Ramos (cell line): ENCODE measurements around the gene CDK15.

Source experiments
- in situ Hi-C: fragments of 300-500 bp; cut with MboI; formaldehyde crosslinking; loops from one replicate; pipeline ENCODE4 v1.14.3; 2022; ENCODE audit warnings: low sequenced_read_pairs; ENCODE audit not compliant: unreplicated experiment

The CDK15 gene

DNA sequence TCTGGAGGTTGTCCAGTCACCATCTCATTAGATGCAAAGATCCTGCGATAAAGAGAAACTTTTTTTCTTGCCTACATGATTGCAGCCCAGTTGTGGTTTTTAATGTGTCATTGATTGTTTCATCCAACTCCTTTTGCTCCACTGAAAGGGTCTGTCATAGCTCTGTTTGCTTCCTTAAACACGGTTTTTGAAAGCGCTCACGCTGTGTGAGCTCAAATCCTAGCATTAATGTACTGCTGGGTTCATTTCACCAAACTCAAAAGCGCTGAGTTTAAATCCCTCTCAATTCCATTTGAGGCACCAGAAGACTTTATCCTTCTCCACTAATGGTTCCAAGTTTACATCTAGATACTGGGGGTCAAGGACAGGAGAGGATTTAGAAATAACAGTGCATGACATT is 53.6 kb downstream of the CDK15 start:
- in situ Hi-C loops, result no loop called here

DNA sequence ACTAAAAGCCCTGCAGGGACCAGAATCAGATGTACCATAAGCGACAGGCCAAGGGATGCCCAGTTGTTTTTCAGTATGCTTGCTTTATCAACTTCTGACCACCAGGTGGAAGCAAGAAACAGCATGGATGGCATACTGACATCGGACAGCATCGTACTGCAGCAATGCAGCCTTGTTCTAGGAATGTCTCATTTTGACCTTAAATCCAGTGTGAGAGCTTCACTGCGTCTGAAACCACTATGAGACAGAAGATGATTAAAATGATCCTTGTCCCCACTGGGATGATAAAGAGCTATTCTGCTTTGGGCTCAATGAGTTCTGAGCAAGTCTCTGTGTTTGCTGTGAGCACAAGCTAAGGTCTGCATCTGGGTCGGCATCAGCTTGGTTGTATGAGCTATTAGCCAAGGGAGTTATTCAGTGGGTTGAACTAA is 54.3 kb downstream of the CDK15 start:
- in situ Hi-C loops, result no loop called here

DNA sequence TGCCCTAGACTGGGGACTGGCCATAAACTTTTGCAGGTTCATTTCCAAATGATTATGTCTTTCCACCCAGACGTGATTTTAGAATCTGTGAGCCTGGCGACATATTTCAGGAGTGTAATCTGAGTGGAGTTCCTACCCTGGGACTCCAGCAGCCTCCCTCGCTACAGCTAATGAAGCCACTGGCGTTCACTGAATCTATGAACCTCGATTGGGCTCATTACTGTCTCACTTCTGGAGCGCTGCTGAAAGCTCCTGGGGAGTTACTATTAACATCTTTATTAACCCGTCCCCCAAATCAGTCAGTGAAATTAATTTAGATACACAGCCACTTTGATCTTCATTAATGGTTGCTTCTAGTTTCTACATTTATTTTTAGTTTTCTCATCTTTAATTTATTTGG is 56.5 kb downstream of the CDK15 start:
- in situ Hi-C loops, result no loop called here

DNA sequence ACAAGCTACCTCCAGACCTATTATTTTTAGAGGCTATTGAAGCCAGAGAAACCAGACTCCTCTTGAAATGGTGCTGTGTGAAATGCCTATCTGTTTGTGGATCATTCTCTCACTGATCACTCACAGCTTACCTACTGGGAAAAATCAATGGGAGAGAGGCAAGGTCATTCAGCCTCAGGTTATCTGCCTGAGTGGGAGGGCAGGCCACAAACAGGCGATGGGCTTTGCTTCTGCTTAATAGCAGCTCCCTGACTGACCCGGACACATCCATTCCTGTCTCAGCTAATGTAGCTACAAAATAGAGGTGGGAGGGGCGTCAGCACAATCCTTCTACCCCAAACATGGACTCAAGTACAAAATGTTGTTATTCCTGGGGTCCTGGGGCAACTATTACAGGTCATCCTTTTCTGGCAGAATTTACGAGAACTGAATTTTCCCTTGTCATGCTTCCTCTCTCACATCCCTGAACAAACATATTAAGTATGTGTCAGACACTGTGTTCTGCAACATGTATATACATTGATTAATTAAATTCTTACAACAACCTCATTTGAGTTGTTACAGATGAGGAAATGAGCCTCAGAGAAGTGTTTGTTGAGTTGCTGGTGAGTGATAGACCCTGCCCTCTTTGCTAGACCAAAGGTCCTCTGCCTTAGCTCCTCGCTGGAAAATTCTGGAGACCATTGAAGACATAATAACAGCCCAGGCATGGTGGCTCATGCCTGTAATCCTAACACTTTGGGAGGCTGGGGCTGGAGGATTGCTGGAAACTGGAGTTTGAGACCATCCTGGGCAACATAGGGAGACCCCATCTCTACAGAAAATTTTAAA is 60.5 kb downstream of the CDK15 start:
- in situ Hi-C loops, result no loop called here

DNA sequence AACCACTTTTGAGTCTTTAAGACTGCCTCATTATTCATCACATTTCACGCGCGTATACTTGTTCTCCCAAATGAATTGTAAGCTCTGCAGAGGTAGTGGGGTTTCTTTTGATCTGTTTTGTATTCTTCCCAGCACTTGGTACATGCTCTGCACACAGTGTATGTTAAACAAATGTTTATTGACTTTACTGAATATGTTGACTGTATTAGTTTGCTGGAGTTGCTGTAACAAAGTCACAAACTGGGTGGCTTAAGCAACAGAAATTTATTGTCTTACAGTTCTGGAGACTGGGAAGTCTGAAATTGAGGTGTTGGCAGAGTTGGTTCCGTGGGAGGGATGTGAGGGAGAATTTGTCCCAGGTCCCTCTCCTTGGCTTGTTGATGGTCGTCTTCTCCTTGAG is 65.1 kb downstream of the CDK15 start:
- in situ Hi-C loops, result no loop called here

DNA sequence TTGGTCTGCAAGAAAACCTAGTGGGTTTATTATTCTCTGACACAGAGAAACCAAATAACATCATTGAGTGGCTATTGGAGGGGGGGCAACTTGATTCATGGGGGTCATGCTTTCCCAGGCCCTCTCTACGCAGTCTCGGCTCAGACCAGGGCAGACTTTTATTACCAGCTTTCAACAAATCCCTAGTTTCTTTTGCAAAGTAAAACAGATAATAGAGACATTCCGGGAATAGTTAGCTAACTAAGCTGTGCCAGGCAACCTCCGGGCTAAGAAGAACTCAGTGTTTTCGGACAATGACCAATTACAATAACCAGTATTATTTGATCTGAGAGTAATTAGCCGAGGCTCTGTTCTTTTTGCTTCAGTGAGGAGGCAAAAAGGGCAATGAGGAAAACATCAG is 66.3 kb downstream of the CDK15 start:
- in situ Hi-C loops, result no loop called here

DNA sequence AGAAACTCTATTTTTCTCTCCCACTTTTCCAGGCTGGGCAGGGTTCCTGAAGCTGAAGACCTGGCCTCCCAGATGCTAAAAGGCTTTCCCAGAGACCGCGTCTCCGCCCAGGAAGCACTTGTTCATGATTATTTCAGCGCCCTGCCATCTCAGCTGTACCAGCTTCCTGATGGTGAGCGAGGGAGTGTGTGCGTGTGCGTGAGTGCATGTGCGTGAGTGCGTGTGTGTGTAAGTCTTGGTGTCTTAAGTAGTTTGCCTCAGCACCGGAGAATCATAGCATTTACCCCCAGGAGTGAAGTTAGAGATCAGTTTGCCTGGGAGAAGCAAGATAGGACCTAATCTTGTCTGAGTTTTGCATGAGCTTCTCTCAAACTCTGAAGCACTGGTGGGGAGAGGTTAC is 73.7 kb downstream of the CDK15 start:
- in situ Hi-C loops, result no loop called here

DNA sequence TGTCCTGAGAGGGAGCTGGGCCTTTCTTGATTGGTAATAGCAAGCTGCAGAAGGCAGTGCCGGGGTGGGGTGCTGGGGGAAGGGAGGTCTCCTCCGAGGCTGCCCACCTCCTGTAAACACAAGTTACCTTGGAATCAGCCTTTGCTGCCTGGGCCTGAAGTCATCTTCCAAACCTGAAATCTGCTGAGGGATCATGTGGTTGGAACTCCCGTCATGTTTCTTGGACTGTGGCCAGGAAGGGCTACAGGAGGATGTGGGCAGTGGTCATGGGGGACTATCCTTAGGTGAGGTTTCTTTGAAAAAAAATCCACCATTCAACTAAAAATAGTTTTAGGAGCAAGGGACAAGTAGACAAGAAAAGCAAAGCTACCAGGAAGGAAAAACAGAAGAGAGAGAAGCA is 74.2 kb downstream of the CDK15 start:
- in situ Hi-C loops, result no loop called here

DNA sequence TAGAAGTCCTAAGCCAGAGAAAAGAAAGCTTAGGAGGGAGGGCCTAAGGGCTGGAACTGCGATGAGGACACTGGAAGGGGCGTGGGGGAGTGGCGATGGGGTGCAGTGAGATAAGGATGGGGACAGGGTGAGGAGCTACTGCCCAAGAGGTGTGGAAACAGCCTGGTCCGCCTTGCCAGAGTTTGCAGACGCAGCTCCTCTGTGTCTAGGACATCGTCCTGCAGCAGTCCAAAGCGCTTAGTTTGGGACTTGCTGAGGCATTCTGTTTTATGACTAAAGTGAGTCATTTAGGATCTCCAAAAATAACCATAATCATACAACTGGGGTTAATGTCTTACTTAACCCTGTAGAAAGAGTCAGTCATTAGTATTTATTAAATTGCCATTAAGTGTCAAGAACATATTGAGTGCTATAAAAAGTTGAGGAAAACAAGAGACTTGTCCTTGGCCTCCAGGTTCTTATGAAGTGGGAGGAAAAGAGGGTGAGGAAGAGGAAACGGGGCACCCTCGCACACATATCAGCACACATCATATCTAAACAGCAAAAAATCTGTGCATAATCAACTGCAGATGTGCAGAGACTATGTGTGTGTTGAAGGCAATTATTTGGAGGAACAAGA is 74.8 kb downstream of the CDK15 start:
- in situ Hi-C loops, result no loop called here

DNA sequence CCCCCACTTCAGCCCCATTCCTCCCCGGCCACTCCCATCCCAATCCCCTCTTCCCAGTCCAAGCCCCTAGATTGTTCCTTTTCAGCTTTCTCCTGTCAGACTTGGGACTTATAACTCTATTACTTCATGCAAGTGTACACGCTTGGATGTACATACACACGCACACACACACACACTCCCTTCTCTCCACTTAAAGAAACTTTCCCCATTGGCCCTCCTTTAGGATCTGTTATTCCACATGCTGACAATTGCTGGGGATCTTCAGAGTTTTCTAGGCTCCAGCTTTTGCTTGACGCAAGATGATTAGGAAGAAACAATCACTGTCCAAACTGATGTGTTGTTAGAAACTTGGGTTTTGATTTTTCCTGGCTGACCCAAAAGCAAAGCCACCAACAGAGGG is 75.4 kb downstream of the CDK15 start:
- in situ Hi-C loops, result no loop called here

DNA sequence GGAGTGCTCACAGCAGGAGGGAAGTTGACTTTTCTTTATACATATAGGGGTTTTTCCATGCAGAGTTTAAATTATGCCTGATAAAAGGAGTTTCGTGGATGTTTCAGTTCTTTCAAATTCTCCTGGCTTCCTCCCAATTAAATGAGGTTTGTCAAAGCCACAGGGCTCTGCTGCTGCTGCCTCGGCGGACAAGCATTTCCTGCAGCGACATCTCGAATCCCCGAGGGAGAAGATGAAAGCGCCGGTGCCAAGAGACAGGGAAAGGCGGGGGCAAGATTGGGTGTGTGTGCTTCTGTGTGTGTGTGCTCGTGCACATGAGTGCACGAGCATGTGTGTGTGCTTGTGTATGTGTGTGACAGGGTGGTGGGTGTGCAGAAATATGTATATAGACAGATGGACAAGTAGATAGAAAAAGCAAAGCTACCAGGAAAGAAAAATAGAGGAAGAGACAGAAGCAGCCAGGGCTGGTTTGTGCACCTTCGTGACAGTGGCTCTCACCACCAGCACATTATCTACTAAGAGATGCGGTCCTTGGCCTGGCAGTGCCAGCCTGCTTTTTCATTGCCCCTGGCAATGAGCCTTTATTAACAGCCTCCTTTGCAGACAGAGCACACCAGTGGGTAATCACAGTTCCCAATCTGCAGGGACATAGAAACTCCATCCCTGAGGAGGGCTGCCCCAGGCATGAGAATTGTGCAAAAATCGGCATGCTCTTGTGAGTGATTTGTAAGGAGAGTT is 76.2 kb downstream of the CDK15 start:
- in situ Hi-C loops, result no loop called here

DNA sequence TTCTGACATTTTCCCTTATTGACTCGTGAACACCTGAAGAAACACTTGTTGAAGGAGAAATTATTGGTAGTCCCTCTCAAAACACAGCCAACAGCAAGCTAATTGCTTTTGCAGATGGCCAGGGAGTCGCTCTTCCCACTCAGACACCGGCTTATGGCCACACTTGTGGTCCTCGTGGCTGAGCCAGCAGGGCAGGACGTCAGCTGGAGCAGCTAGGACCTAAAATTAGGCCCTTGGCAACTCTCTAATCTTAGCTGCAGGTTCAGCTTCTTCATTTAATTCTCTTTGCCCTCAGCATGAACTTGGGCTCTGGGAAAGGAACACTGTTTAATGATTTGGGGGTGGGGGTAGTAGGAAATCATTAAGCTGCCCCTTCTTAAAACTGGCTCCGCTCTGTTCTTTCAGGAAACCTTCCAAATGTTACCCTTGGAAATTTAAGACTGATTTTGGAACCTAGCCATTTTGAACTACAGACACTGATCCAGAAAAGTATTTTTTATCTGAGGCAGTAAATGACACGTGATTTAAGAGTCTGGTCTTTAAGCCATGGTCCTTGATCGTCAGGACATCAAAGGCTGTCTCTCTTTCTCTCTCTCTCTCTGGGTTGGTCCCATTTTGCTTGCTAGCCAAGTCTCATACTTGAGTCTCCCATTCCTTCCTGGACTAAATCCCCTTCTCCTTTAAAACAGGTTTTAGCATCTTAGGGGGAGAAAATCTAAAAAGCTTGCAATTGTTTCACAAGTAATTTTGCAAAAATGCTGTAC is 77.5 kb downstream of the CDK15 start:
- in situ Hi-C loops, result no loop called here

DNA sequence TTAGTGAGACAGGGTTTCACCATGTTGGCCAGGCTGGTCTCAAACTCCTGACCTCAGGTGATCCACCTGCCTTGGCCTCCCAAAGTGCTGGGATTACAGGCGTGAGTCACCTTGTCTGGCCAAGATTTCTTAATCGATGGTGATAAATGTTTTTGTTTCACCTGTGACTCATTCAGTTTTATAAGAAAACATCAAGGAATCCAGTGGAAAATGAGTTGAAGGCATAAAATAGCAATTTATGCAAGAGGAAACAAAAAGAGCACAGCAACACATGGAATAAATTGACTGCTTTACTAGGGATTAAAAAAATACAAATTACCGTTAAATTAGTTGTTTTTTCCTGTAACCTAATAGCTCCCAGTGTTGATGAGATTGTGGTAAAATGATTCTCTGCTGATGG is 80.2 kb downstream of the CDK15 start:
- in situ Hi-C loops, result no loop called here

DNA sequence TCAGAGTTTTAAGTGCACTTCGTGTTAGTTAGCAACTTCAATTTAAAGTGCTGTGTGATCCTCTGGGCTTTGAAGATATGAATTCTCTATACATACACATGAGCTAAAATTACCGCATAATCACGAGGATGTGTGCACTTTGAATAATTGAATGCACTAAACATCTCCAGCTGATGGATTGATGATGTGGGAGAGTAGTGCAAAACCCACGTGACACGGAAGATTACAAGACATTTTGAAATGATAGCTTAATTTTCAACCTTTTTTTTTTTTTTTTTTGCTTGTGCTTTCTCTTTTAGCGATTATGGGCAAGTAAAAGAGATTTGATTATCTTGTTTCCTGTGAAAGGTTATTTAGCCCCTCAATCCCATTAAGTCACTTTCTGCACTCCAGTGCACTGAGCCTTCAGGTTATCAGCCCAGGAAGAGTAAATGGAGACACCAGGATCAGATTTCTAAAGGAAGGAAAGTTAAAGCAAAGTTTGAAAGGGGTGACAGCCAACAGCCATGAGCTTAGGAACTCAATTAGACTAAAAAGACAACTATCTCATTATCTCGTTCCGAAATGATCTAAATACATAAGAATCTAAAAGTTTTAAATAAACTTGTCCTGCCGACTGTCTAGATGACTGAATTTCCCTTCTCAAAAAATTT is 81.6 kb downstream of the CDK15 start:
- in situ Hi-C loops, result no loop called here

DNA sequence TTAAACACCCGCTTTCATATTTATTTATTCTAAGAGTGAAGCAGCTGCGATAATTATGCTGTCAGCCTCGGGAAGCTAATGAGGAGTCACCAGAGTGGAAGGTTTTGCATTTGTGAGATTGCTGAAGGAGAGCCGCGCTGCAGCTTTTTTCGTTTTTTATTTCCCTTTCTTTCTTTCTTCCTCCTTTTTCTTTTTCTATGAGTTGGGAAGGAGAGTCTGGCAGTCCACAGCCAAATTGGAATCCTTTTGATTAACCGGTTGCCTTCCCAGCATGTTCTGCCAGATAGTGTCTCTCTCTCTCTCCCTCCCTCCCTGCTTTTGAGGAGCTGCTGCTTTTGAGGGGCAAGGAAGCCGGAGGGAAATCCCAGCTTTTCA is 82.1 kb downstream of the CDK15 start:
- in situ Hi-C loops, result no loop called here

DNA sequence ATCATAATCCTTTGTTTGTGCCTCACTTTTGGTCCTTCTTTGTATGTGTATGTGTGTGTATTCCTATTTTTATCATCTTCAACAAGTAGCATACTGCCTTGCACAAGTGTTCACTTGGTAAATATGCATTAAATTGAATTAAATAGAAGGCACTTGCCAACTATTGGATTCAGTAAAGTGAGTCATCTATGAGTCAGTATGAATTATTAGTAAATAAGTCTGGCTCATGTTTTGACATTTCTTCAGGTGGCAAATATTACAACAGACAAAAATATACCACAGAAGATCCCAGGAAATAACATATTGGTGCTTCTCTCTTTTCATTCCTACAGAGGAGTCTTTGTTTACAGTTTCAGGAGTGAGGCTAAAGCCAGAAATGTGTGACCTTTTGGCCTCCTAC is 84.1 kb downstream of the CDK15 start:
- in situ Hi-C loops, result no loop called here

DNA sequence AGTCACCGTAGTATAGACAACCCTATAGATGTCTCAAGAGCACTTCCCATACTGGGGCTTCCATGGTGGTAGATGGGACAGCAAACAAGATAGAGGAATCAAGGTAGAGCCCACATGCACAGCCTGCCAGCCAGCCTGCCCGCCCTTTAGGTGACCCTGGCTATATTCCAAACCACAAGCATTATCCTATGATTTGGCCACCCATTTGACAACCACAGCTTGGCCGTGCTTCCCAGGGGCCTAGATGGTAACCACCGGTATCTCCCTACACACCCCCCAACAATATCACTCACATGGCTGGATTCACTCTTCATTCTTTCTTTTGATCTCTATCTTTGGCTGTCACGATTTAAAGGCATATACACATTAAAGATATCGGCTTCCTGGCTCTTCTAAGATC is 85.3 kb downstream of the CDK15 start:
- in situ Hi-C loops, result no loop called here

DNA sequence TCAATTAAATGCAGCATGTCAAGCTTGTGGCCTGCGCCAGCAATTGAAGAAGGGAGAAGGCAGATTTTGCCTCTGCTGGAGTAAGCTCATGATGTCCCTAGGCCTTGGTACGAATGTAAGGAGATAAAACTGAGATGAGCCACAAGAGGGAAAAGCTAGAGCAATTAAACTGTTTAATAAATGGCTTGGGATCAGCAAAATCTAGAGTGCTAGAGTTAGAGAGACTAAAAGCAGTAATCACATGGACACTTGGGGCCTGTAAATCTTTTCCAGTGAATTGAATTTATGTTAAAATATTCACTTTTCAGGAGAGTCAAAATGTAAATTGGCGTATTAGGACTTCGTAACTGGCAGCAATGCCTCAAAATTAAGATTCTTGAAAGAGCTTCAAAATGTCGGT is 86.2 kb downstream of the CDK15 start:
- in situ Hi-C loops, result no loop called here

DNA sequence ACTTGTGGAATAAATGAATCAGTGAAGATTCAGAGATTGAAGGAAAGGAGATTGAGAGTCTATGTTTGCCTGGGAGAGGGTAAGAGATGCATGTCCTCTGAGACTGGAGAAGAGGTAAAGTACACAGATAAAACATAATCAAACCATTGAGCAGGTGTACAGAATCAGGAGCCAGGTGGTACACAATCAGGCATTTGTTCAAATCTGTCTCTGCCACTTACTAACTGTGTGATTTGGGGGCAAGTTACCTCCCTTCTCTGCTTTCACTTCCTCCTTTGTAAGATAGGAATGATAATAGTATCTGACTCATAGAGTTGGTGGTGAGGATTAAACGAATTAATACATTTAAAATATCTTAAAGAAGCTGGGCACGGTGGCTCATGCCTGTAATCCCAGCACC is 94.0 kb downstream of the CDK15 start:
- in situ Hi-C loops, result no loop called here

DNA sequence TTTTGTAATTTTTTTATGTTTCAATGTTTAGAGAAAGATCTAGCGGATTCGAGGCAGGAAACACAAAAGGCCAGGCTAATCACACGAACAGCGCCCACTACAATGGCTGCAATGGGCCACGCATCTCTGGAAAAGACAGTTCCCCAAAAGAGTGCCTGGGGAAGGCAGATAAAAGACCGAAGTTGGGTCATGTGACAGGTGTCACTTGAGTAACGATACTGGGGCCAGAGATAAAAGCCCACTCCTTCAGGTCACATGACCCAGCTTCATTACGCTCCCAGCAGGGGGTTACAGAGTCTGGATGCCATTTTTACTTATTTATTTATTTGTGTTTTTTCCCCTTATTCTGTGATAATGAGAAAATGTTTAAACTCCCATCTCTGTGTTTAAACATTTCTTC is 95.4 kb downstream of the CDK15 start:
- in situ Hi-C loops, result no loop called here
